Ovary (tissue), 3 donors: Measurements from ENCODE around the gene SVBP.

Experiments
- EP300 ChIP-seq: sonication (generic); formaldehyde crosslinking; IDR thresholded peaks from one replicate; pipeline ENCODE4 v1.6.1; 2017; ENCODE audit warnings: antibody characterized with exemption
- POLR2A ChIP-seq: fragments of 450-650 bp; IDR thresholded peaks from one replicate; pipeline ENCODE4 v1.6.1; 2017; ENCODE audit warnings: antibody characterized with exemption, mild to moderate bottlenecking, moderate library complexity
- TF ChIP-seq, protein P1 (sequence below), 3 donors: fragments of 450-650 bp in 2 of 3; fragments of 200-600 bp in 1 of 3; IDR thresholded peaks; one replicate each; pipeline versions ENCODE4 v1.5.1 to v1.8.0; 2016 to 2022; ENCODE audit warnings: antibody characterized with exemption in 3 of 3, mild to moderate bottlenecking in 1 of 3
- donor health status: DM: no; HTN: no; CAD: no.

DNA sequence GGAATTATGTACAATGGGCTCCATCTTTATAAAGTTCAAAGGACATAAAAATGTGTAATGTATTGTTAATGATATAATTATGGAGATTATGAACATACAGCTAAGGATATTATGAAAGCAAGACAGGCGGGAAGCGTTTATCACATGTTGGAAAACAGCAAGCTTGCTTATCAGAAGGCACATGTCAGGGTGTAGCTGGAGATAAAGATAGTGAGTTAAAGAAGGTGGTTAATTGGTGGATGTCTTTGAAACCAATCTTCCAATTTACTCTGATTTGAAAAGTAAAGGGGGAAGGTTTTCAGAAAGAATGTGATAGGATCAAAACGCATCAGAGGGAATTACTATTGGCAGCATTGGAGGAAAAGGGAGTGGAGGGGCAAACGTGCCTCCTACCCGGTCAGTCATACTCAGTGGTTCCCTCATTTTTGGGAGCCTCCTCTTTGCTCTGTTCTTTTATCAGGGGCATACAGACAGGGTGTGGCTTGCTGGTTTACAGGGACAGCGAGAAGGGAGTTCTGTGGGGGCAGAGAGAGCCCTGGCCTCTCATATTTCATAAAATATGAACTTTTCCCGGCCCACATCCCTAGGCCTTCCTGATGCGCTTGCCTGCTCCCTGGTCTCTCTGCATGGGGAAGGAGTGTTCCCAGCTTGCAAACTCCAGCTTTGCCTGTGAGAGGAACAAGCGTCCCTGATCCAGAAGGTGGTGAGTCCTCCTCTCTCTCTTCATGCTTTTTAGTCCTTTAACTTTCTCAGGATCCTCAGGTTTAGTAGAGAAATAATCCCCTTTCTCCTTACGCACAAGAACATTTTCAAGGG, 8.0 kb upstream of the SVBP start:
- TF ChIP-seq, protein P1, sequence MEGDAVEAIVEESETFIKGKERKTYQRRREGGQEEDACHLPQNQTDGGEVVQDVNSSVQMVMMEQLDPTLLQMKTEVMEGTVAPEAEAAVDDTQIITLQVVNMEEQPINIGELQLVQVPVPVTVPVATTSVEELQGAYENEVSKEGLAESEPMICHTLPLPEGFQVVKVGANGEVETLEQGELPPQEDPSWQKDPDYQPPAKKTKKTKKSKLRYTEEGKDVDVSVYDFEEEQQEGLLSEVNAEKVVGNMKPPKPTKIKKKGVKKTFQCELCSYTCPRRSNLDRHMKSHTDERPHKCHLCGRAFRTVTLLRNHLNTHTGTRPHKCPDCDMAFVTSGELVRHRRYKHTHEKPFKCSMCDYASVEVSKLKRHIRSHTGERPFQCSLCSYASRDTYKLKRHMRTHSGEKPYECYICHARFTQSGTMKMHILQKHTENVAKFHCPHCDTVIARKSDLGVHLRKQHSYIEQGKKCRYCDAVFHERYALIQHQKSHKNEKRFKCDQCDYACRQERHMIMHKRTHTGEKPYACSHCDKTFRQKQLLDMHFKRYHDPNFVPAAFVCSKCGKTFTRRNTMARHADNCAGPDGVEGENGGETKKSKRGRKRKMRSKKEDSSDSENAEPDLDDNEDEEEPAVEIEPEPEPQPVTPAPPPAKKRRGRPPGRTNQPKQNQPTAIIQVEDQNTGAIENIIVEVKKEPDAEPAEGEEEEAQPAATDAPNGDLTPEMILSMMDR (IDR thresholded peaks at IDR 0.05), result no peak
- no peak for TF ChIP-seq EP300
- TF ChIP-seq POLR2A, result no peak
